GM19463 (cell line): ENCODE results near the gene APMAP.

Experiments
- ATAC-seq: cut with Tn5 transposase; IDR thresholded peaks from one replicate; pipeline ENCODE4 v1.9.1; 2021; ENCODE audit warnings: mild to moderate bottlenecking, moderate library complexity; ENCODE audit not compliant: unreplicated experiment

Gene APMAP

GRCh38 chr20:24914388-24915241 is 77.9 kb downstream of the APMAP start:
- no peak for ATAC-seq

- no peak for ATAC-seq
Observed at GRCh38 chr20:24913076-24913628, 79.4 kb downstream of the APMAP start.
